HG02623 (cell line): ENCODE data around the gene MAGT1.
A peak's percentile ranks its signal among the peaks of the same experiment; 100 is the strongest.
"Not testable (repeated sequence)": the region's sequence is repeated elsewhere in the genome, so short reads cannot be mapped to it uniquely, and the experiment has no call there.

Experiments
- ATAC-seq: cut with Tn5 transposase; IDR thresholded peaks from one replicate; pipeline ENCODE4 v1.9.1; 2021; ENCODE audit warnings: moderate library complexity; ENCODE audit not compliant: unreplicated experiment

Gene MAGT1

DNA sequence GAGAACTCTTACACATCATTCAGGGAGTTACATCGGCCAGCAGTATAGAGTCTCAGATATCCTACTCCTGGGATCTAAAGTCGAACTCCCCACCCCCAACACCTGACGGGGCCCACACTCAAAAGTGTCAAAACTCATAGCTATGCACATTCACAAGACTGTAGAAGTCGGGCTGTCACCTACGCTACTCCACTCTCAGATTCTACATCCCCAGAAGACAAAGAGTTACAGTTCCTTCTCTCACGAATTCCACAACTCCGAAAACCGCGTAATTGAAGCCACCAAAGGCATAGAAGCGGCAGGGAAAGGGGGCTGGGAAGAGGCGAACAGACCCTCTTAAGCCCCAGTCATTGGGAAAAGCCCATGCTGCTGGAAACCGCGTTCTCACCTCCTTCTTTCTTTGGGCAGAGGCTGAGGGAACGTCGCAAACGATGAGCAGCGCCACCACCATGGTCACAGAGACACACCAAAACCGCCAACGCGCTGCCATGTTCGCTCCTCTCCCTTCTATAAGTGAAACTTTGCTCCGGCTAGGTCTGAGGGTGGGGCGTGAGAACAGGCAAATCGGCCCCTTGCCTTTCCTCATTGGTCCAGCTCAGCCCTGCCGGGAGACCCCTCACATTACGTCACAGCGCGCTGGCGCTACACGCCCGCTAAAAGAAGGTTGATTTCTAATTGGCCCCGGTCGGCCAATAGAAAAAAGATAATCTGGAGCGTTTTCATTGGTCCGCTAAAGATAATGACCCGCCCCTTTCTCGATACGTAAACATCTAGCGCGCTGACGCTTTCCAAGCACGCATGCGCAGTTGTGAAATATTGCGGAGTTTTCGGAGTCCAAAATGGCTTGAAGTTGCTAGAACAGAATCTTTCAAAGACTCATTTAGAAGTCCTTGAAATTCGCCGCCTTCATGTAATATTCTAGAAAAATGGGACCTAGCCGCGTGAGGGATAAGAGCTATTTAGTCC is at the start of gene MAGT1:
MAGT1 (minus strand) TSS at position 515 of the 966 bp plus-strand sequence; CDS start at position 490, 25 bp downstream.
- ATAC-seq, result peak; percentile 89

DNA sequence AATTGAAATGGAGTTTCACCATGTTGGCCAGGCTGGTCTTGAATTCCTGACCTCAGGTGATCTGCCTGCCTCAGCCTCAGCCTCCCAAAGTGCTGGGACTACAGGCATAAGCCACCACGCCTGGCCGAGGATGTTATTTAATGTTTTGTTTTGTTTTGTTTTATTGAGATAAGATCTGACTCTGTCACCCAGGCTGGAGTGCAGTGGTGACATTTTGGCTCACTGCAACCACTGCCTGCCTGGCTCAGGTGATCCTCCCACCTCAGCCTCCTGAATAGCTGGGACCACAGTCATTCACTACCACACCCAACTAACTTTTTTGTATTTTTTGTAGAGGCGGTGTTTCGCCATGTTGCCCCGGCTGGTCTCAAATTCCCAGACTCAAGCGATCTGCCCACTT is 49.8 kb upstream of the MAGT1 start:
- ATAC-seq, result not testable (repeated sequence)

DNA sequence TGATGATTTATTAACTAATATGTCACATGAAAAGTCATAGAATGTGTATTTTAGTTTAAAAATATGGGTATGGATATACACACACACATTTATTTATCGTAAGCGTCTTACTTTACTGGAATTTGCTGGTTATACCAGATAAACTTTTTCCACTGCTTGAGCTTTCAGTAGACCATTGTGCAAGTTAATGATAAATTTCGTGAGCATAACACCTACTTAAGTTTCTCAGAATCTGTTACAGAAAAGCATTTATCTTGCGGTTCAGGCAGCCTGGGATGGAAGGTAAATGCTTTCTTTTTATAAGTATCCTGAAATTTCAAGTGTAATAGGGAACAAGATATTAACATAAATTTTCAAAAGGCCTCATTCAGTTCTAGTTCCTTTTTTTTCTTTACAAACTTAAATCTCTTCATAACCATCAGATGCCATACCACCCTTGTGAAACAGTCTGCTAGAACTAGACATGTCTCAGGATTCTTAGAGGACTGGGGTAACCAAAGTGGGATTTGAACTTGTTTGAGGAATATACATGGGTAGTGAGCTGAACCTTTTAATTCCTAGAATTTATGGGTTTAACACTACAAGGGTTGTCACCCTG is 42.9 kb upstream of the MAGT1 start:
- no peak for ATAC-seq

DNA sequence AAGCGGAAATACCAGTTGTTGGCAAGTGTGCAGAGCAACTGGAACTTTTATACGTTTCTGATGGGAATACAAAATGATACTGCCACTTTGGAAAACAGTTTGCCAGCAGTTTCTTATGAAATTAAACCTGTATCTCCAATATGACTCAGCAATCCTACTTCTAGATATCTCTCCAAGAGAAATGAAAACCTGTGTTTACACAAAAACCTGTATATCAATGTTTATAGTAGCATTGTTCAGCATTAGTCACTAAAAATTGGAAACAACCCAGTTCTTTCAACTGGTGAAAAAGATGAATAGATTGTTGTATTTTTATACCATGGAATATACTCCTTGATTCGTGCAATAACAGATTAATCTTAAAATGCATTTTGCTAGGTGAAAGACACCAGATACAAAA is 42.1 kb upstream of the MAGT1 start:
- no peak for ATAC-seq

DNA sequence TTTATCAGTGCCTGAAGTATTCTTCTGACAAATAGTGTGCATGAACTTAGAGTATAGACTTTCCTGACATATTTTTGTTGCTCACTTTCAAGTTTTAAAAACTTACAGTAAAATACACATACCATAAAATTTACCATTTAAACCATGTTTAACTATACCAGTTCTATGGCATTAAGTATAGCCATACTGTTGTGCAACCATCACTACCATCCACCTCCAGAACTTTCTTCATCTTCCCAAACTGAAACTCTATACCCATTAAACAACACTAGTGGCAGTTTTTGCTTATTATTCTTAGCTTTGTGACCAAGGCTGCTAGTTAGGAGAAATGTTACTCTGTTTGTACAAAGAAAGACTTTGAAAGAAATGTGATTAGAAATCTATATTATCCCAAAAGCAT is 41.1 kb upstream of the MAGT1 start:
- ATAC-seq, result no peak

DNA sequence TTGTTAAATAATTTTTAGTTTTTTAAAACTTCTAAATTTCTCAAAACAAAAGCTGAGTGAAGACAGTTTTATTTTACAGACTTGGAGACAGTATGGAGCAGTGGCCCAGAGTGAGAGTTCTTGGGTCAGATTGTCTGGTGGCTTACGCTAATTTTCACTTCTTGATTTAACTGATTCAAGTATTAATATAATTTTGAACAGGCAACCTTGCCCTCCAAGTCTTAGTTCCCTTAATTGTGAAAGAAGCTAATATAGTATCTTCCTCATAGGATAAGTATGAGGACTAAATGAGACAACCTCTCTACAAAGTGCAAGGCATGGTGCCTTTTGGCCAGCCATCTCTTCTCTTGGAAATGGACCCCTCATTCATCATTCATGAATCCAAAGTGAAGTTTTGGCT is 40.7 kb upstream of the MAGT1 start:
- no peak for ATAC-seq

DNA sequence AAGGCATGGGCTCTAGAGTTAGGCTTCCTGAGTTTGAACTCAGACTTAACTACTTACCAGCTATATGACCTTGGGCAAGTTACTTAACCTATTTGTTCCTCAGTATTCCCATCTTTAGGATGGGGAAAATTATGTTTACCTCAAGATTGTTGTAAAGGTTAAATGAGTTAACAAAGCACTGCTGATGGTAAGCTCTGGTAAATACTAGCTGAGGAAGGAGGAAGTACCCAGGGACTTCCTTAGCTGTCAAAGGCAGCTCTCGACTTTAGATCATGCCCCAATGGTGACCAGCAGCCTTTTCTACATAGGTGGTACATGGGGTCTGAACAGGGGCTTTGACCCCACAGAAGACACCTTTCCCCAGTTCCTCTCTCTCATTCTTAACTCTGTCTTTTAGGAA is 35.3 kb upstream of the MAGT1 start:
- ATAC-seq, result no peak

DNA sequence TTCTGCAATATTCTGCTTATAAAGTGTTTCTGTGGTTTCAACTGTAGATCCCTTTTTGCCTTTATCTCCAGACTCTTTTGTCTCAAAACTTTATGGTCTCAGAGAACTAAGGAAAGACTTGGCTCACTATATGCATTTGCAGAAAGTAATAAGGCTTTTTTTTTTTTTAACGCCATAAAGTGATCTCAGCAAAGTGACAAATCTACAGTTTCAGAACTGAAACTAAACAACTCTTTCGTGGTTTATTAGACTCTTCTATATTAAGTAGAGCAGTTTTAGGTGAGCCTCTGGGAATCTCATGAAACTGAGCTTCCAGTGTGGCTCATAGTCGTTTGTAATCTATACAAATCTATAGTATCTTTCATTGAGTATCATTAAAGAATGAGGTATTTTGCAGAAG is 30.5 kb upstream of the MAGT1 start:
- ATAC-seq, result no peak

DNA sequence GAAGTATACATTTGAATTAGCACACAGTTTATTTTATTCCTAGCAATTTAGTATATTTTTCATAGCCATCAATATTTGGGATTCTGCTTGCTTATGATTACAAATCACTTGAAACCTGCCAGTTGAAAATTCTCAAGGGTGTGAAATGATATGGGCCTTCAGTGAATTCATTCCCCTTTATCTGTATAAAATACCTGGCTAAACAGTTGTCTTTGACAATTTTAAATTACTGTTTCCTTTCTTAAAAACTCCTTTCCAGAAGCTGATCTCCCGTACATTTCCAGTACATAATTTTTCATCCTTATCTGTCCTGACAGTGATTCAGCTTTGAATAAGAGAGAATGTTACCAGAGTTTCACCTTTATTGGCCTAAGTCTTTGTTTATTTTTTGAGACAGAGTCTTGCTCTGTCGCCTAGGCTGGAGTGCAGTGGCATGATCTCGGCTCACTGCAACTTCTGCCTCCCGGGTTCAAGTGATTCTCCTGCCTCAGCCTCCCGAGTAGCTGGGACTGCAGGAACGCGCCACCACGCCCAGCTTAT is 29.2 kb upstream of the MAGT1 start:
- ATAC-seq, result no peak

DNA sequence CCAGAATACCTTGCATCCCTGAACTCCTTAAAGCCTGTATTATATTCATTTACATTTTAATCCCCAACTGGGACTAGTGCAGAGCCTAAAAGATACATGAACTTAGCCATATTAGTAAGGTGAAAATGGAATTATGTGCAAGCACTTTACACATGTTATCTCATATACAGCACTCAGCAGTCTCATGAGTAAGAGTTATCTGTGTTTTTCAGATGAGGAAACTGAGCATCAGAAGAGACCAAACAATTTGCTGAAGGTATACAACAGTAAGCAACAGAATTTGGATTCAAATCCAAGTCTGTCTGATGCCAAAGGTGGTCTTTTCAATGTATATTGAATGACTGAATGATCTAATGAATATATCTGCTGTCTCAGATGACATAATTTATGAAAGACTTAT is 27.6 kb upstream of the MAGT1 start:
- ATAC-seq, result no peak

DNA sequence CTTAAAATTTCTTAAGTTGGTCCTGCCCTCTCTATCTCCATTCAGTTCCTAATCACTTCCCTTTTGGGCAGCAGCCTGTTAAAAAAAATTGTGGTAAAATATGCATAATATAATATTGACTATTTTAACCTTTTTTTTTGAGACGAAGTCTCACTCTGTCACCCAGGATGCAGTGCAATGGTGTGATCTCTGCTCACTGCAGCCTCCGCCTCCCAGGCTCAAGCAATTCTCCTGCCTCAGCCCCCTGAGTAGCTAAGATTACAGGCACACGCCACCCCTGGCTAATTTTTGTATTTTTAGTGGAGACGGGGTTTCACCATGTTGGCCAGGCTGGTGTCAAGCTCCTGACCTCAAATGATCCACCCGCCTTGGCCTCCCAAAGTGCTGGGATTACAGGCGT is 24.1 kb upstream of the MAGT1 start:
- ATAC-seq, result not testable (repeated sequence)

DNA sequence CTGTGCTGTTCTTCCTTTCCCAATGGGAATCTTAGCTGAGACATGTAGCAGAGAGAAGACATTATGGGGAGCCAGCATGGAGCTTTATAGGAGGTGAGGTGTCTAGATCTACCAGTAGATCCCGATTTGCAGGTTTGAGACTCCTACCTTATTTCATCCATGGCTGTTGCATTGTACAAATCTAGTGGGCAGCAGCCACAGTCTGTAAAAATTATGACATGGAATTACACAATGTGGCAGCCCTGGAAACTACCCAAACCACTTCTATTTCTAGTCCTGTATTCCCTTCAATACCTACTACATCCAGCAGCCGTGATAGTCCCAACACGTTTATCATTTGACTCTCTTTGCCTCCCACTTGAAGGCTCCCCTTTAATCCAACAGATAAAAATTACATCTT is 23.3 kb upstream of the MAGT1 start:
- no peak for ATAC-seq

DNA sequence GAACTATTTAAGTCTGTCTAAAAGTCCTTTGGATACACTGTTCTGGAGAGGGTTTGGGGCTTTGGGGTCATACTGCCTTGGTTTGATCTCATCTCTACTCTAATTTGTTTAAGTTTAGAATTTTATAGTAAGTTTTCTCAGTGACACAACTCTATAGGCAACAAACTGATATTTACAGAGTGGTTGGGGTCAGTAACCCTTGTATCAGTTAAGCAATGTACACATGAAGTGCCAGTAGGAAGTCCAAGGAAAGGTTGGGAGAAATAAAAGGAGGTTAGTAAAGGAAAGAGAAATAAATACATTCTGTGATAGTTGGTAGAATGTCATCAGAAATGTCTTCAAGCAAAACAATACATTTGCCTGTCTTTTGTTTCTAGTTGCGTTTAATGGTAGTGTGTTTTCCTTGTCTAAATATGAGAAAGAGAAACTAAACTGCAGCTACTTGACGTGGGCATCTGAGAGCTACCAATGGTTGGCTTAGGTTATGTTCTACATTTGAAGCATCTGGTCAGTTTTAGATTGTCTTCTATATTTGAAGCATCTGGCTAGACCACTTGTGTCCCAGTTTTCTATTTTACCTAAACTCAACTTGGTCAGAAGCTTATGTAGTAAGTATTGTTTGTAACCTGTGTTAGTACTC is 22.2 kb upstream of the MAGT1 start:
- no peak for ATAC-seq

DNA sequence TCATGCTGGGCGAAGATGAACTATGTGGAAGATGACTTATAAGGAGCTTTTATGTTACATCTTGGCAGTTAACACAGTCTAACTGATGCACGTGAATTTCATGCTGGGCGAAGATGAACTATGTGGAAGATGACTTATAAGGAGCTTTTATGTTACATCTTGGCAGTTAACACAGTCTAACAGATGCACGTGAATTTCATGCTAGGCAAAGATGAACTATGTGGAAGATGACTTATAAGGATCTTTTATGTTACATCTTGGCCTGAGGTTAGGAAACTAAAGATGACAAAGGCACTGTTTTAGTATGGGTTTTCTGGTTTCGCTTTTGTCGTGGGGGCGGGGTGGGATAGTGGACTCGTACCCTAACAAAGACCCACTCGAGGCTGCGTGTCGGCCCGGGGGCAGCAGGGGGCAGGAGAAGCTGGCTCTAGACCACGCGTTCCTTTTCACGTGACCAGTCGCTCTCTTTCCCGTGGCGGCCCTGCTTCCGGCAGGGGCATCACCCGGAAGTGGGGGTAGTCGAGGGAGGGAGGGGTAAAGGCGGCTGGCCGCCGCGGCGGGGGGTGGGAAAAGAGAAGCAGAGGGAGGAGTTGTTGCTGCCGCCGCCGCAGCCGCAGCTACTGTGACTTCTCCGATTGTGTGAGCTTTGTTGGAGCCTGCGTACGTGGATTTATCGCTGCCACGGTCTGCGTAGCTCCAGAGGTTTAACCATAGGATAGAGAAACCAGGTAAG is 15.0 kb upstream of the MAGT1 start, which contains the start of gene ATP7A:
ATP7A (plus strand) TSS at position 586 of the 733 bp plus-strand sequence. CDS start 60,949 bp downstream, outside the sequence.
- ATAC-seq, result peak; percentile 95

DNA sequence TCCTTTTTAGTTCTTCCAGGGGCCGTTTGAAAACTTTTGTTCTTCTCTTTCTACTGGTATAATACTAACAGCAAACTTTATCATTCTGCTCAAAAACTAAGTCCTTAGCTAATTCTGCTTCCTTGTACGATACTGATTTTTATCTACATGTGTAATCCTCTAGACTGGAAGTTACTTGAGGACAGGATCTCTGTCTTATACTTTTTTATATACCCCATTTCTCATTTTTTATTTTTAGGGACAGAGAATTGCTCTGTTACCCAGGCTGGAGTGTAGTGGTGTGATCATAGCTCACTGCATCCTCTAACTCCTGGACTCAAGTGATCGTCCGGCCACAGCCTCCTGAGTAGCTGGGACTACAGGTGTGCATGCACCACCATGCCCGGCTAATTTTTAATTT is 6.3 kb upstream of the MAGT1 start:
- ATAC-seq, result no peak

DNA sequence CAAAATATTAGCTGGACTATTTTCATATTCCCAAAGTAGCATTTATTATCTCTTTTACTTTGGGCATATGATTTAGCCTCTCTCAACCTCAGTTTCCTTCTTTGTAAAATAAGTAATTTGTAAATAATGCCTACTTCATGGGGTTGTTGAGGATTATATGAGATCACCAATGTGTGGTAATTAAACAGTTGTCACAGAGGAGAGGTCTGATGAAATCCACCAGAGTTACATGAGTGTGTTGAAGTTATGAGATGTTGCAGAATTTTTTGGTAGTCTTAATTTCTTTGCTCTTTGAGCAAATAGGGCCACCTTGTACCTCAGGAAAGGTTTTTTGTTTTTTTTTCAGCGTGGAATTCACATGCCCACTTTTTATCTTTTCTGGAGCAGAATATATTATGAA is 5.5 kb upstream of the MAGT1 start:
- ATAC-seq, result no peak

DNA sequence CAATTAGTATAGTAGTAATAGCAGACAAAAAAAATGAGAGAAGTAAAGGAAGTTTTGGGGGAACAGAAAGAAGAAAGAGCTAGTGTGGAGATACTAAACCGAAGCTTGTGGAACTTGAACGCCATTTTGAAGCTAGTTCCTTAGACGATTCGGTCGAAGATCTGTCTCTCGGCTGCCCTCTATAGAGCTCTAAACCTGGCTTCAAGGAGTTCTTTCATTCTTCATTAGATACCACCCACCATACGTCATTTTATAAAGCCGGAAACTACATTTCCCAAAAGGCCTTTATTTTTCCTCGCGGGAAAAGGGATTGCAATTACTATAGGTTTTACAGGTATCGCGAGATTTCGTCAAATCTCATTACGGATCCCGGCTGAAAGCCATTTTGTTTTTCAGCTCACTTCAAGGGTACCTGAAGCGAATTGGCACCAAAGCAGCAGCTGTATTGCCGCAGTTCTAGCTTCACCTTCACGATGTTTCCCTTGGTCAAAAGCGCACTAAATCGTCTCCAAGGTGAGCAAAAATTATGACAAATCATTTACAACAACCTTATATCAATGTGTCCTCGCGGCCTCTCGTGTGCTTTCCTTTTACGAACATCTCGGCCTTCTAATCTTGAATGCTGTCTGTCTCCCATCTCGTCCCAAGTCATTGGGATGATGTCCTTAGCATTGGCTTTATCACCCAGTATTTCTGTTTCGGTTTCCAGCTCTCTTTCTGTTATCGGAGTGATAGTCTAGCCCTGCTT is 4.0 kb upstream of the MAGT1 start, which contains the start of gene COX7B:
COX7B (plus strand) TSS at position 388 of the 748 bp plus-strand sequence; CDS start at position 474, 86 bp downstream.
- peak; percentile 52 for ATAC-seq

DNA sequence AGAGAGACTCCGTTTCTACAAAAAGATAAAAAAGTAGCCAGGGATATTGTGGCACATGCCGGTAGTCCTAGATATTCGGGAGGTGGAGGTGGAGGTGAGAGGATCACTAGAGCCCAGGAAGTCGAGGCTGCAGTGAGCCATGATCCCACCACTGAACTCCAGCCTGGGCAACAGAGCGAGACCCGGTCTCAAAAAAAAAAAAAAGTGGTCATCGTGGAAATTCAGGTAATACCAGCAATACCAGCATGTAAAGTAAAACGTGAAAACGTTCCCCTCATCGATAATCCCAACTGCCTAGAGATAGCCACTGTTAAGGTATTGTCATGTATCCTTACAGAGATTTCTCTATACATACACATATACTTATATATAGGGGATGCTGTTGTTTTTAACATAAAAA is 1.5 kb downstream of the MAGT1 start:
- ATAC-seq, result no peak

DNA sequence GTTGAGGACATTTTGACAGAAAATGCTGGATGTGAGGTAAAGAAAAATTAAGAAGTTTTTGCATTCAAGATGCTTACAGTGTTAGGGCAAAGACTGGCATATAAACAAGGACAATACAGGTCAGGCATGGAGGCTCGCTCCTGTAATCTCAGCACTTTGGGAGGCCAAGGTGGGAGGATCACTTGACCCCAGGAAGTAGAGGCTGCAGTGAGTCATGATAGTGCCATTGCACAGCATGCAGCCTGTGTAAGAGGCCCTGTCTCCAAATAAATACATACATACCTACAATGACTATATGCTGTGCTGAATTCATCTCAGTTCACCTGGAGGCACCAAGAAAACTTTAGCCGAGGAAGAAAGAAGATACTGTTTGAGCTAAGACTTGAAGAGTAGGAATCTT is 2.3 kb downstream of the MAGT1 start:
- no peak for ATAC-seq

DNA sequence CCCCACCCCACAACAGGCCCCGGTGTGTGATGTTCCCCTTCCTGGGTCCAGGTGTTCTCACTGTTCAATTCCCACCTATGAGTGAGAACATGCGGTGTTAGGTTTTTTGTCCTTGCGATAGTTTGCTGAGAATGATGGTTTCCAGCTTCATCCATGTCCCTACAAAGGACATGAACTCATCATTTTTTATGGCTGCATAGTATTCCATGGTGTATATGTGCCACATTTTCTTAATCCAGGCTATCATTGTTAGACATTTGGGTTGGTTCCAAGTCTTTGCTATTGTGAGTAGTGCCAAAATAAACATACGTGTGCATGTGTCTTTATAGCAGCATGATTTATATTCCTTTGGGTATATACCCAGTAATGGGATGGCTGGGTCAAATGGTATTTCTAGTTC is 13.8 kb downstream of the MAGT1 start:
- not testable (repeated sequence) for ATAC-seq
